ENCODE measurements around the gene PLPP4. TPM values are rescaled to one million over a fixed set of nuclear protein-coding genes. Genes with fewer than 3 reads are reported as not detected.

Gene PLPP4
- total RNA-seq, 1 experiment from 2014 or later, result not detected

GRCh38 chr10:120538091-120538490, 81.1 kb downstream of the PLPP4 start:
- Histone ChIP-seq H3K4me1 (ENCODE audit: insufficient read depth, low read length, poor library complexity, severe bottlenecking) (no peaks in the 10 kb centered on the region), H3K36me3 (ENCODE audit: insufficient read depth, low read length, poor library complexity, severe bottlenecking) (no peaks in the 10 kb centered on the region), H3K4me3 (ENCODE audit: low read depth, low read length, poor library complexity, severe bottlenecking) (no peak overlapping the region), H3K27me3 (replicated peaks; ENCODE audit: insufficient read depth, low read depth, low read length, poor library complexity) (peaks cover 23% of the 10 kb centered on the region), H3K27ac (ENCODE audit: low read depth, low read length, poor library complexity, severe bottlenecking) (no peak overlapping the region), H3K9me3 (ENCODE audit: low read depth, low read length, poor library complexity, severe bottlenecking) (no peaks in the 10 kb centered on the region)
- no TSS peak for BruUV-seq (replicated peaks)
- POLR2A ChIA-PET (ENCODE audit: low non-redundant PET), result no interaction called here
- TF ChIP-seq EZH2 (IDR thresholded peaks at IDR 0.05; ENCODE audit: borderline replicate concordance, low read depth, low read length, poor library complexity, severe bottlenecking) (no peak), CTCF (conservative IDR thresholded peaks at IDR 0.05; ENCODE audit: low read depth, low read length) (no peak)
- CTCF ChIA-PET, result no interaction called here
- no peak for DNase-seq (ENCODE audit: low spot score)
- intact Hi-C loops (cut with micrococcal nuclease; ENCODE audit: unreplicated experiment), result no loop called here

GRCh38 chr10:120539076-120539475, 82.0 kb downstream of the PLPP4 start:
- Histone ChIP-seq H3K27ac (ENCODE audit: low read depth, low read length, poor library complexity, severe bottlenecking) (no peak overlapping the region), H3K27me3 (replicated peaks; ENCODE audit: insufficient read depth, low read depth, low read length, poor library complexity) (peaks cover 14% of the 10 kb centered on the region), H3K4me1 (ENCODE audit: insufficient read depth, low read length, poor library complexity, severe bottlenecking) (no peaks in the 10 kb centered on the region), H3K9me3 (ENCODE audit: low read depth, low read length, poor library complexity, severe bottlenecking) (no peaks in the 10 kb centered on the region), H3K4me3 (ENCODE audit: low read depth, low read length, poor library complexity, severe bottlenecking) (no peak overlapping the region), H3K36me3 (ENCODE audit: insufficient read depth, low read length, poor library complexity, severe bottlenecking) (no peaks in the 10 kb centered on the region)
- POLR2A ChIA-PET (ENCODE audit: low non-redundant PET), result no interaction called here
- no TSS peak for BruUV-seq (replicated peaks)
- intact Hi-C loops (cut with micrococcal nuclease; ENCODE audit: unreplicated experiment), result no loop called here
- CTCF ChIA-PET, result no interaction called here
- TF ChIP-seq EZH2 (IDR thresholded peaks at IDR 0.05; ENCODE audit: borderline replicate concordance, low read depth, low read length, poor library complexity, severe bottlenecking), result no peak
- TF ChIP-seq CTCF (conservative IDR thresholded peaks at IDR 0.05; ENCODE audit: low read depth, low read length), result no peak
- no peak for DNase-seq (ENCODE audit: low spot score)

- no peak for DNase-seq (ENCODE audit: low spot score)
- no peaks in the 10 kb centered on the region for H3K36me3 ChIP-seq (ENCODE audit: insufficient read depth, low read length, poor library complexity, severe bottlenecking)
- H3K4me1 ChIP-seq (ENCODE audit: insufficient read depth, low read length, poor library complexity, severe bottlenecking), result no peaks in the 10 kb centered on the region
- H3K4me3 ChIP-seq (ENCODE audit: low read depth, low read length, poor library complexity, severe bottlenecking), result no peak overlapping the region
- H3K9me3 ChIP-seq (ENCODE audit: low read depth, low read length, poor library complexity, severe bottlenecking), result no peaks in the 10 kb centered on the region
- ChIA-PET CTCF (no interaction called here), POLR2A (ENCODE audit: low non-redundant PET) (no interaction called here)
- H3K27ac ChIP-seq (ENCODE audit: low read depth, low read length, poor library complexity, severe bottlenecking), result no peak overlapping the region
- peaks cover 2% of the 10 kb centered on the region for H3K27me3 ChIP-seq (replicated peaks; ENCODE audit: insufficient read depth, low read depth, low read length, poor library complexity)
- TF ChIP-seq EZH2 (IDR thresholded peaks at IDR 0.05; ENCODE audit: borderline replicate concordance, low read depth, low read length, poor library complexity, severe bottlenecking), result no peak
- TF ChIP-seq CTCF (conservative IDR thresholded peaks at IDR 0.05; ENCODE audit: low read depth, low read length), result no peak
- intact Hi-C loops (cut with micrococcal nuclease; ENCODE audit: unreplicated experiment), result no loop called here
- BruUV-seq (replicated peaks), result no TSS peak
Measured at GRCh38 chr10:120540486-120540885, 83.5 kb downstream of the PLPP4 start.
